ENCODE data around the gene OR5H6.
"Not testable (repeated sequence)": the region's sequence is repeated elsewhere in the genome, so short reads cannot be mapped to it uniquely, and the experiment has no call there.

Gene OR5H6

GRCh38 chr3:98263944-98264343, at the start of gene OR5H6:
Gene OR5H6 (plus strand): TSS chr3:98264244. CDS start chr3:98264333, 89 bp downstream.
- no peak for DNase-seq (ENCODE audit: low read depth)

- no peak for DNase-seq (ENCODE audit: low read depth)
Measured at GRCh38 chr3:98215051-98215450, 49.0 kb upstream of the OR5H6 start.

- DNase-seq (ENCODE audit: low read depth), result no peak
Measured at GRCh38 chr3:98223907-98224672, 40.0 kb upstream of the OR5H6 start.

- DNase-seq (ENCODE audit: low read depth), result no peak
Measured at GRCh38 chr3:98232489-98232888, 31.6 kb upstream of the OR5H6 start.

DNA sequence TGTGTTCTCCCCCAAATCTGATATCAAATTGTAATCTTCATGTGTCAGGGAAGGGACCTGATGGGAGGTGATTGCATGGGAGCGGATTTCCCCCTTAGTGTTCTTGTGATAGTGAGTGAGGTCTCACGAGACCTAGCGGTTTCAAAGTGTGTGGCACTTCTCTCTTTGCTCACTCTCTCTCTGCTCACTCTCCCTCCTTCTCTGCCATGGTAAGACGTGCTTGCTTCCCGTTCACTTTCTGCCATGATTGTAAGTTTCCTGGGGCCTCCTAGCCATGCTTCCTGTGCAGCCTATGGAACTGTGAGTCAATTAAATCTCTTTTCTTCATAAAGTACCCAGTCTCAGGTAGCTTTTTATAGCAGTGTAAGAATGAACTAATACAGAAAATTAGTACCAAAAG, 30.6 kb upstream of the OR5H6 start:
- DNase-seq (ENCODE audit: low read depth), result no peak

DNA sequence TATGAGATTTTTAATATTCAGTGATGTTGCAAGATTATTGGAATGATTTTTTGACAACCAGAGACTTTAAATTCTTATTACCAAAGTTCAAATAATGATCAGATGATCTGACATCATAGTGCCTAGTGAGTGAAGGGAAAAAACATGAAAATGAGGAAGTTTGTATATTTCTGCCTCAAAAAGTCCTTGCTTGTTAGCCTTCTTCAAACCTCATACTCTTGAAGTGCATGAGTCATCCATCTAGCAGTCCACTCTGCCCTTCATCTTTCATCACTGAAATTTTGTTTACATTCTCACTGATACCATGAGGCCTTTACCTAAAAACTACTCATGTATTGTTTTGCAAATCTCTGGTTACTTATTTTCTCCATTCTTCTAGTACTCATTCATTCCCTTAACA, 23.9 kb upstream of the OR5H6 start:
- DNase-seq (ENCODE audit: low read depth), result no peak

DNA sequence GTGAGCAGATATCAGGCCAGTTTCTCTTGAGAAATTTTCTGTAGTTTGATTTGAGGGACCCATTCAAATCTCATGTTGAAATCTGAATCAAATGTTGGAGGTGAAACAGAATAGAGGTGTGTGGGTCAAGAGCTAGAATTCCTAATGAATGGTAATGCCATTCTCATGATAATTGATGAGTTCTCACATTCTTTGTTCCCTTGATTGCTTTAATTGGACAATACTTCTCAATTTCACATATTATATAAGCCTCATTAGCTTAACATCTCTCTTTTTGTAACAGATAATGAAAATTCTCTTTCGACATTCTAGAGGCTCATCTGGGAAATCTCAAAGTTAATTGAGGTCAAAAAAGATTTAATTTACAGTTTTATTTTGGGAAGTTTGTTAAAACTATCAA, 21.9 kb upstream of the OR5H6 start:
- DNase-seq (ENCODE audit: low read depth), result no peak

DNA sequence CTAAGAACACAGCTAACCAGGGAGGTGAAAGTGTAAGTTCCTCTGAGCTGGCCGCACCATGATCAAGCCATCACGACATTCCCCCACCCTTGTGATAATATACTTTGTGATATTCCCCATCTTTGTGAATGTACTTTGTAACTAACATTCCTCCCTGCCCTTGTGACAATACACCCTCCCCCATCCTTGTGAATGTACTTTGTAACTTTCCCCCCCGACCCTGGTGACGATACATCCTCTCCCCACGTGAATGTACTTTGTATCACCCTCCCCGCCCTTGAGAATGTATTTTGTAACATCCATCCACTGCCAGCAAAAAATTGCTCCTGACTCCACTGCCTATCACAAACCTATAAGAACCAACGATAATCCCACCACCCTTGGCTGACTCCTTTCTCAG, 20.2 kb upstream of the OR5H6 start:
- DNase-seq (ENCODE audit: low read depth), result no peak

DNA sequence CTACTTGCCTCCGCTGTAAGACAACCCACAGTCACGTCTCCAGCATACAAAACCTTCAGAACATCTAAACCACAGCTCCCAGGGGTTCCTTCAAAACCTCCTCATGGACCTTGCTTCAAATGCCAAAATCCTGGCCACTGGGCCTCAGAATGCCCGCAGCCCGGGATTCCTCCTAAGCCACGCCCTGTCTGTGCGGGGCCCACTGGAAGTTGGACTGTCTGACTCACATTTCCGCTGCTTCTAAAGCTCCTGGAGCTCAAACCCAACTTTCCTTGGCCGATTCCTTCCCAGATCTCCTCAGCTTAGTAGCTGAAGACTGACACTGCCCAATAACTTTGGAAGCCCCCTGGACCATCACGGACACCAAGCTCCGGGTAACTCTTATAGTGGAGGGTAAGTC, 17.9 kb upstream of the OR5H6 start:
- DNase-seq (ENCODE audit: low read depth), result no peak

GRCh38 chr3:98256026-98256425, 8.0 kb upstream of the OR5H6 start:
- DNase-seq (ENCODE audit: low read depth), result not testable (repeated sequence)

DNA sequence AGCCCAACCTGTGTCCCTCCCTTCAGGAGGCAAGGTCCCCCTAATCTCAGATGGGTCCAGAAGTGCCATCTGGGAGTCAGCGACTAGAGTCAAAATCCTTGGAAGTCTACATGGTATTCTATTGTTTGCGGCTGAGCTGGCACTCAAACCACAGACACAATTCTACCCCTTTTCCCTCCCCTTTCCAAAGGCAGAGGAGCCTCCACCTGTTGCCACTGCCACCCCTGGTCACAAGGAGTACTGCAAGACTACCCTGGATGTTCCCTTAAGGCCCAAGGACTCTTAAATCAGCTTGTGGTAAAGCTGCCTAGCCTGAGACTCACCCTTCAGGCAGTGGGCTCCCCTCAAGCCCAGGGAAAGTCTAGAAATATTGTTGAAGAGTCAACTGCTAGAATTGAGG, 4.3 kb upstream of the OR5H6 start:
- no peak for DNase-seq (ENCODE audit: low read depth)

DNA sequence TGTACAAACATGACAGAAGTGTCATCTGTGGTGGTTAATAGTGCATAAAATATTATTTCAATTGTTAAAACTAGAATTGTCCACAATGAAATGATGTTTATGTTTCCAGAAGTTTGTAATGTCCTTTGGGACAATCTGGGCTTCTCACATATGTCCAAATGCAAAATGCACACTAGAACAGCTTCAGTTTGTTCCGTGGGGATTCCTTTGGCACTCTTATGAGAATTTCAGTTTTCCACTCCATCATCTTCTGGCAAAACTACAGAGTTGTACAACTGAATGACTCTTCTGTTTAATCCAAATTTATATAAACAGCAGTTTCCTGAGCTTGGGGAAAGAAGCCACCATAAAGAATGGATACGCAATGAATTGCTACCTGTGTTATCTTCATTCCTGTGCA, 2.0 kb upstream of the OR5H6 start:
- DNase-seq (ENCODE audit: low read depth), result no peak

GRCh38 chr3:98269846-98270245, 5.8 kb downstream of the OR5H6 start:
- DNase-seq (ENCODE audit: low read depth), result no peak

DNA sequence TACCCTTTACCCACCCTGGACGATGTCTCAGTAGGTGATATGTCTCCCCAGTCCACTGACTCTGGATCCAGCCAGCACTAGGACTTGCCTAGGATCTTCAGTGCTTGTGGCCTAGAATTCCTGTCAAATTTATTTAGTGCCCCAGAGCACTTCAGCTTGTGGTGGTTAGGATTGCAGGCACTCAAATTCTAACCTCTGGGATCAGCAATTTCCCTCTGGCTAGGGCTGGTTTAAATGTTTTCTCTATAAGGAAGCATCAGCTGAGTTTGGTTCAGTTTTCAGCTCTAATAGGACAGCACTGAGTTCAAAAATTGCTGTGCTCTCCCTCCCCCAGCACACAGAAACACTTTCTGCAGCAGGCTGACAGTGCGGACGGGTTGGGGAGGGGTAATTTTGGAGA, 8.1 kb downstream of the OR5H6 start:
- DNase-seq (ENCODE audit: low read depth), result no peak

DNA sequence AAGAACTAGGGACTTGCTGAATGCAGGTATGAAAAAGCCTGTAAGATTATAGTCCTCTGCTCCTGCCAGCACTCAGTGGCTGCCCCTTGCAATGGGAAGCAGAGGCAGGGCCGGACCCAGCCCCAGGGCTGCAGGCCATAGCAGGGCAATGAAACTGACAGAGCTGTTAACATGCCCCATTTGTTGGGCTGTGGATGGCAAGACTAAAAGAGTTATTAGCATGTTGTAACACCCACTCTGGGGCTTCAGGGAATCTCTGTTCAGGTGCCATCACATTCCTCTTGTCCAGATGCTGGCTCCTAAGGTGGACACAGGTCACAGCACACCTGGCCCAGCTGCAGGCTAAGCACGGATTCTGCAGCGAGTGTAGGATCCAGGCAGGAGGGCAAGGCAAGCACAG, 10.9 kb downstream of the OR5H6 start:
- DNase-seq (ENCODE audit: low read depth), result no peak

DNA sequence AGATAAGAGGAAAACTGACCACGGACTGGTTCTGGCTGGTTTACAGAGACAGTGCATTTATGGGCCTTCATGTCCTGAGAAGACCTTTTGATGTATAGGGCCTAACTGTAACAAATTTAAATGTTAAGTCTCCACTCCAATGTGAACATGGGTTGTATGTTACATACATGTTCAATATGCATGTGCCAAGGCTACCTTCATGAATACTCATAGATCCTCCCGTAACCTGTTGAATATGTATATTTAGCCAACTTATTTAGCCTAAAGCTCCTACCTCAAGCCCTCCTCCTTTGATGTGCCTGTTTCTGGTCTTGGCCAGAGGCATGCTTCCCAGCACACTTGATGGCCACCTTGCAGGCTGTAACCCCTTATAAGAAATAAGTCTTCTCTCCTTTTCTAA, 18.2 kb downstream of the OR5H6 start, which contains the start of gene OR5H2:
Gene OR5H2 (plus strand): TSS at position 301 of the 400 bp plus-strand sequence. CDS start 398 bp downstream, outside the sequence.
- DNase-seq (ENCODE audit: low read depth), result no peak

DNA sequence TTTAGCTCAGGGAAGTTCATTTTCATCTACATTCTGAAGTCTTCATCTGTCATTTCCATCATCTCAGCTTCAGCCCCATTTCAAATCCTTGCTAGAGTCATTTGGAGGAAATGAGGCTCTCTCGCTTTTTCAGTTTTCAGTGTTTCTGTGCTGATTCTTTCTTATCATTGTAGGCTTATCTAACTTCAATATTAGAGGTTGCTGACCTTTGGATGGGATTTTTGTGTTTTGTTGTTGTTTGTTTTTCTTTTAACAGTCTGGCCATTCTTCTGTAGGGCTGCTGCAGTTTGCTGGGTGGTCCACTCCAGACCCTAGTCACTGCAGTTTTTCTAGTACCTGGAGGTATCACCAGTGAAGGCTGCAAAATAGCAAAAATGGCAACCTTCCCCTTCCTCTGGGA, 26.9 kb downstream of the OR5H6 start:
- DNase-seq (ENCODE audit: low read depth), result no peak

GRCh38 chr3:98291332-98291957, 27.4 kb downstream of the OR5H6 start:
- no peak for DNase-seq (ENCODE audit: low read depth)

Measured in non-pigmented ciliary epithelial cell (primary cell).